Measurements from ENCODE around the gene LRCH1.

- TF ChIP-seq CTCF (IDR thresholded peaks at IDR 0.05) (no peak), POLR2AphosphoS5 (IDR thresholded peaks at IDR 0.05) (no peak), POLR2A (IDR thresholded peaks at IDR 0.05) (no peak)
These were observed 68.2 kb downstream of the LRCH1 start for GRCh38 chr13:46621133-46621532.
